Stimulated activated naive CD4-positive, alpha-beta T cell (primary cell): ENCODE measurements around the gene ZNF30.
A peak's percentile ranks its signal among the peaks of the same experiment; 100 is the strongest.
"Not testable (repeated sequence)": the region's sequence is repeated elsewhere in the genome, so short reads cannot be mapped to it uniquely, and the experiment has no call there.

ENCODE experiments used
- DNase-seq, 6 experiments: peaks; one replicate each; lab custom pipeline; 2025; lab: John Stamatoyannopoulos, UW

Gene ZNF30

DNA sequence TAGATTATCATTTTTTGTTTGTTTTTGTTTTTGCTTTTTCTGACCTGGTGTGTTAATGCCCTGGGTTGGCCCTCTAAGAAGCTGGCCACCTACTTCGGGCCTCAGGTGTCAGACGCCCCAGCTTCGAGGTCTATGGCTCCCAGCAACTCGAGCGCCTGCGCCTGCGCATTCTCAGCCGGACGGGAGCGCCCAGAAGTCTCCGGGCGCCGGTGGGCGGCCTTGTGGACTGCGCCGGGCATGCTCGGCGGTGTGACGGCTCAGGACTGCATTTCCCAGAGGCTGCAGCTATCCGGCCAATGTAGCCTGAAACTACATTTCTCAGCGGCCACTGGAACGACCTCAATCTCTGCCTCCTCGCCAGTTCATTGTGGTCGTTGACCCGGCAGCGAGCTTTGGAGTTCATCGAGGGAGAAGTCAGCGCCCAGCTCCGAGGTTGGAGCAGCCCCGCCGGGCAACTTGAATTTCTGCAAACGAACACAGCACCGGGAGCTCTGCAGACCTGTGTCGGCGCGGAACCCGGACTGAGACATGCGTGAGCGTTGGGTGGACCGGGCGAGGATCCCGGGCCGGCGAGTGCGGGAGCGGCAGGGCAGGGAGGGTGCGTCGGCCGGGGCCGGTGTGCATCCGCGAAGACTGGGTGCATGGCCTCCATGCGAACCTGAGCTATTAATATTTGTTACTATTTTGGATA, at the start of gene ZNF30:
Gene ZNF30, plus strand, starts transcription at position 219 of the 691 bp plus-strand sequence. CDS start 3,045 bp downstream, outside the sequence.
- peak; percentile 44 to 74 (median 58) for DNase-seq

DNA sequence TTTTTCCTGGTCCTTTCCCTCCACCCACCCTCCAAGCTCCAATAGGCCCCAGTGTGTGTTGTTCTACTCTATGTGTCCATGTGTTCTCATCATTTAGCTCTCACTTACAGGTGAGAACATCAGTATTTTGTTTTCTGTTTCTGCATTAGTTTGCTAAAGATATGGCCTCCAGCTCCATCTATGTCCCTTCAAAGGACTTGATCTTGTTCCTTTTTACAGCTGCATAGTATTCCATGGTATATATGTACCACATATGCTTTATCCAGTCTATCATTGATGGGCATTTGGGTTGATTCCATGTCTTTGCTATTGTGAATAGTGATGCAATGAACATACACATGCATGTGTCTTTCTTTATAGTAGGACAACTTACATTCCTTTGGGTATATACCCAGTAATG, 47.1 kb upstream of the ZNF30 start:
- DNase-seq, result no peak

DNA sequence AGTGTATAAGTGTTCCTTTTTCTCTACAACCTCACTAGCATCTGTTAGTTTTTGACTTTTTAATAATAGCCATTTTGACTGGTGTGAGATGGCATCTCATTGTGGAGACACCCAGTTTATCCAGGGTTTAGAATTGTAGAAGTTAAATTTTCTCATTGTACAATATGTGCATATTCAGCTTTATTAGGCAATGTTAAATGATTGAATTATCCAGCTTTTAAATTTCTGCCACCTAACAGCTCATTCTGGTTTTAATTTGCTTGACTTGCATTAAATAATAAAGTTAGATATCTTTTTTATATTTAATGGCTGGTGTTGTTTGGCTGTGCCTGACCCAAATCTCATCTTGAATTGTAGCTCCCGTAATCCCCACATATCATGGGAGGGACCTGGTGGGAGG, 46.7 kb upstream of the ZNF30 start:
- DNase-seq, result no peak

DNA sequence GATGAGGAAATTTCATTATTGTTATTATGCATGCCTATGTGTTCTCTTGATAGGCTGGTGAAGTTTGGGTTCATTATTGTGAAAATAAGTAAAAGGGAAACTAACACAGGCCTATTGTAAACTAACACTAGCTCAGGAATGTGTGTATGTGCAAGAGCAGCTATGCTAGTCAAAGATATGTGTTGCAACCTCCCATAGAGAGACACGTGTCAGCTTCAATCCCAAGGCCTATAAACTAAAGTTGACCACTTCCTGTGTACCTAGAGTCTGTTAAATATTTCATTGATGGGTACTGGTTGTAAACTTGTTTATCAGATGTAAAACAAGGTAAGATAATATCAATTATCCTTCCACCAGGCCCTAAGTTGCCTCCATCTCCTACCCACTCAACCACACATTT, 44.7 kb upstream of the ZNF30 start:
- no peak for DNase-seq

DNA sequence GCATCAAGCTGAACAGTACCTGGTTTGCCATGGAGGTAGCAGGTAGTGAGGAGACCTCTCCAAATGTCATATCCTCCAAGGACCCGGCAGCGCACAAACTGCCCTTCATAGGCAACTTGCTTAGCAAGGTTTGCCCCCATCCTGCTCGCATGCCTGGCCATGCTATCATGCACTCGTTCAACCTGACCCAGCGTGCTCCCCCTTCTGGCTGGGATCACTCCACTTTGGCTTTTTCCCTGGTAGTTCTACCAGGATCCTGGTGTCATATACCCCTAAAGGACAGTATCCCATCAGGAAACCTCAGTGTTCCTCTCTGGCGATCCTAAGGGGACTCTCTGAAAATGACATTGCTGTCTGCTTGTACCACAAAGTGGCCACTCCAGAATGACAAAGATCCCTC, 38.6 kb upstream of the ZNF30 start:
- peak in 4 of 6 experiments; percentile 42 to 96 (median 90) for DNase-seq

DNA sequence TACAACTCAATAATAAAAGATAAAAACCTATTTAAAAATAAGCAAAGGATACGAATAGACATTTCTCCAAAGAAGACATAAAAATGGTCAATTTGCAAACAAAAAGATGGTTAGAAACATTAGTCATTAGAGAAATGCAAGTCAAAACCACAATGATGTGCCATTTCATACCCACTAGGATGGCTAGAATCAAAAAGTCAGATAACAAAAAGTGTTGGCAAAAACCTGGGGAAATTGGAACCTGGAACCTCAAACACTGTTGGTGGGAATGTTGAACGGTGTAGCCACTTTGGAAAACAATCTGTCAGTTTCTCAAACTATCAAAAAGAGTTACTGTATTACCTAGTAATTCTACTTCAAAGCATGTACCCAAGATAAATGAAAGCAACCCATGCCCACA, 26.5 kb upstream of the ZNF30 start:
- no peak for DNase-seq

DNA sequence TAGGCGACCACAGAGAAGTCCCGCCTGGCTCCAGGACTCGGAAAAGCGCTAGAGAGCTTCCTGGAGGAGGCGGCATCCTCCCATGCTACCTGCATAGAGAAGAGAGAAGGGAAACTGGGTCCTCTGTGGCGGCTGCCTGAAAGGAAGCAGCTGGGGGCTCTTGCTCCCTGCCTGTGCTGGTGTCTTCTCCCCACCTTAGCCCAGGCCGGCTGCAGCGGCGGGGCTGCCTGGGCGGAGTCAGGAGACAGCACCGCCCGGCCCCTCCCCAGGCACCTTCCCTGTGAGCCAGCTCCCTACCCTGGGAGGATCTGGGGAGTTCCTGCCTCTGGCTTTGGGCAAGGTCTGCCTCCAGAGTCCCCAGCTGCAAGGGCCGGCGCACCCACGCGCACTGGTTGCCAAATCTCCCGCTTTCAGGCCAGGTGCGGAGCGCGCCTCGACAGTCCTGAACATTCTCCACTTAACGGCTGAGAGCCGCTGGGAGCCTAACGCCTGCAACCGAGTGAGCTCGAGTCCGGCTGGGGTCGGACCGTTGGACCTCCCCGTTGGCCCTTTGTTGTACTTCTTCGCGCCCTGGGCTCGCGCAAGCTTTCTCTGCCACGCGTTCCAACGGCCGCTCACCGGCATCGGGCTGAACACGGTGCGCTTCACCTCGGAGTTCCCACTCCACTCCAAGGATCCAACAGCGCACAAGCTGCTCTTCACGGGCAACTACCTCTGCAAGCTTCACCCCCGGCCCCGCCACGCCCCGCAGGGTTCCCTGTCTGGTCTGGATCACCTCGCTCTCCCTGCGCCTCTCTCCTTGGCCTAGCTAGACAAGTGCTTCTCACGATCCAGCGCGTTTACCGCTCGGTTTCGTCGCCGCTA, 21.8 kb upstream of the ZNF30 start:
- no peak for DNase-seq

DNA sequence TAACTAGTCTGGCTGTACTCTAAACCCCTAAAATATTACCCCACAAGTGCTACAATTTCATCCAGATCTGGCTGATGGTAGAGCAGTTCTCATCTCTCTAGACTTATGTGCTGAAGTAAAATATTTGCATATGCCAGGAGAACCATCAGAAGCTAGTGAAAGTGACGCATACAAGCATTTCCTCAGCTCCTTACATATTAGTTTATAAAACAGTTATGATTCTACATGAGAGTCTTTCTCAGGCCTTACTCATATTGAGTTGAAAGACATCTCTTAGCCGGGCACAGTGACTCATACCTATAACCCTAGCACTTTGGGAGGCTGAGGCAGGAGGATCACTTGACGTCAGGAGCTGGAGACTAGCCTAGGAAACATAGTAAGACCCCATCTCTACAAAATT, 15.9 kb upstream of the ZNF30 start:
- no peak for DNase-seq

DNA sequence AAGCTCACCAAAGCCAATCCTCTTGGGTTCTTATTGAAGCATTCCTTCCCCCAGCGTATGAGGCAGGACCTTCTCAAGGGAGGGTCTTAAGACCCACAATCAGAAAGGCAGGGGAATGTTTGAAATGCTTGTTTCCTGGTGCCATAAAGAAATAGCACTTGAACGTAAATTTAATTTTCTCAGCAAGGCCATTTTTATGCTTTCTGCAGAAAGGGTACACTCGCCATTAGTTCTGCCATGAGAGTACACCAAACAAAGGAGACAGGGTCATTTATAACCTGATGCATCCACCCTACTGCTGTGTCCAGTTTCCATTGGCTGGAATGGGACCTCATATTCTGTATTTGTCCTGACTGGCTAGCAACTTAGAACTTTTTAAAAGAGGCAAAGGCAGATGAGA, 9.6 kb upstream of the ZNF30 start:
- DNase-seq, result not testable (repeated sequence)

DNA sequence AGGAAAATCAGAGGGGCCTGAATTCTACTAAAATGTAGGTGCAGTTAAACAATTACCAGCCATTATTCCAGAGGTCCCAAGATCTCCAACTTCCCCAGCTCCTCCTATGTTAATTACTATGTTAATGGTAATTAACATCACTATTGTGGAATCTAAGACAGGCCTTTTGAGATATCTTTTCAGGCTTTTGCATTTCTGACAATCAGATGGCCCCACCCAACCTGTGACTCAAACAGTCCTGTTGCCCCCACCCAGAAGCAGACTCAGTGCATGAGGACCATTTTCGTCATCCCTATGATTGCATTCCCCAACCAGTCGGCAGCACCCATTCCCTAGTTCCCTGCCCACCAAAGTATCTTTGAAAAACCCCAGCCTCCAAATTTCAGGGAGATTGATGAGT, 8.5 kb upstream of the ZNF30 start:
- no peak for DNase-seq

DNA sequence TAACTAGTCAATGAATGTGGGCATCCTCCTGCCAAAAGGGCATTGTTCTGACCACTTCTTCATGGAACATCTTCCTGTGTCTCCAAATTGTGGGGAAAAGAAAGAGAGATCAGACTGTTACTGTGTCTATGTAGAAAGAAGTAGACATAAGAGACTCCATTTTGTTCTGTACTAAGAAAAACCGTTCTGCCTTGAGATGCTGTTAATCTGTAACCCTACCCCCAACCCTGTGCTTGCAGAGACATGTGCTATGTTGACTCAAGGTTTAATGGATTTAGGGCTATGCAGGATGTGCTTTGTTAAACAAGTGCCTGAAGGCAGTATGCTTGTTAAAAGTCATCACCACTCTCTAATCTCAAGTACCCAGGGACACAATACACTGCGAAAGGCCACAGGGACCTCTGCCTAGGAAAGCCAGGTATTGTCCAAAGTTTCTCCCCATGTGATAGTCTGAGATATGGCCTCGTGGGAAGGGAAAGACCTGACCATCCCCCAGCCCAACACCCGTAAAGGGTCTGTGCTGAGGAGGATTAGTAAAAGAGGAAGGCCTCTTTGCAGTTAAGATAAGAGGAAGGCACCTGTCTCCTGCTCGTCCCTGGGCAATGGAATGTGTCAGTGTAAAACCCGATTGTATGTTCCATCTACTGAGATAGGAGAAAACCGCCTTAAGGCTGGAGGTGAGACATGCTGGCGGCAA, 6.5 kb upstream of the ZNF30 start:
- not testable (repeated sequence) for DNase-seq

DNA sequence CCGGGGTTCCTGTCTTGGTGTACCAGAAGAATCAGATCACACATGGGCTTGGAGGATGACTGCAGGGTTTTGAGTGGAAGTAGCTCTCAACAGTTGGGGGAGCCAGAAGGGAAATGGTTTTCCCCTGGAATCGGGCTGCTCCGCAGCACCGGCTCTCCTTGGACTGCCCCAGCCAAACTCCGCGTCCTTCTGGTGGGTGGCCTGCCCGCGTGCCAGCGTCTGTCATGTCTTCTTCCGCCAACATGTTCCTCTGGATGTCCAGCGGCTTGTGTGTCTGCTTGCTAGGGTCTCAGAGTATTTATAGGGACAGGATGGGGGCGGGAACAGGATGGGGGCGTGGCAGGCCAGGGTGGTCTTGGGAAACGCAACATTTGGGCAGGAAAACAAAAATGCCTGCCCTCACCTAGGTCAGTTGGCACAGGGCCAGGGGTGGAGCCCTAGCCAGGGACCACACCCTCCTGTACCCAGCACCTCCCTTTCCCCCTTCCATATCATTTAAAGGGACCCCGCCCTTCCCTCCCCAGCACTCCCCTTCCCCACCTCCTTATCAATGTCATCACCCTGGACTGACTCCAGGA, 1.3 kb upstream of the ZNF30 start:
- no peak for DNase-seq

DNA sequence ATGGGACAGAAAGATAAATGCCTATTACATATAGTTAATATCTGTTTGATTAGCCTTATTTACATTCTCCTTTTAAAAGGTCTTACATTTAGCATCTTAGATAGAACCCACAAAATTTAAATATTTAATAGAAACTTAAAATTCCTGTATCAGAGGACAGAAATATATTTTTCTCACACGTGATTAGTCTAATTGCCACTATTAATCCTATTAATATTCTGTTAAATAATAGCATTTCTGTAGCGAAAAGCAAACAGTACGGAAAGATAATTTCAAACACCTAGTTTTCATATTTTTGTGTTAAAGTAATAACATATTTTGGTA, 380 bp upstream of the ZNF30 start:
- DNase-seq, result no peak

DNA sequence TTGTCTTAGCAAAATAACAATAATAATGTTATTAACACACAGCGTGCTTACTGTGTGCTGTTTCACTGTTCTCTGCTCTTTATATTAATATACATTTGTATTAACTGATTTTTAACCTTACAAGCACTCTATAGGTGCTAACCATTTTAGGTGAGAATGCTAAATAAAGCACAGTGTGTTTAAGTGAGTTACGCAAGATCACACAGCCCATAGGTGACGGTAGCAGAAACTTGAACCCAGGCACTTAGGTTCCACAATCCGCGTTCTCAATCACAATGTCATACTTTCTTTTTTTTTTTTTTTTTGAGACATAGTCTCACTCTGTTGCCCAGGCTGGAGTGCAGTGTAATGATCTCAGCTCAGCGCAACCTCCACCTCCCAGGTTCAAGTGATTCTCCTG, 5.8 kb downstream of the ZNF30 start:
- DNase-seq, result no peak

DNA sequence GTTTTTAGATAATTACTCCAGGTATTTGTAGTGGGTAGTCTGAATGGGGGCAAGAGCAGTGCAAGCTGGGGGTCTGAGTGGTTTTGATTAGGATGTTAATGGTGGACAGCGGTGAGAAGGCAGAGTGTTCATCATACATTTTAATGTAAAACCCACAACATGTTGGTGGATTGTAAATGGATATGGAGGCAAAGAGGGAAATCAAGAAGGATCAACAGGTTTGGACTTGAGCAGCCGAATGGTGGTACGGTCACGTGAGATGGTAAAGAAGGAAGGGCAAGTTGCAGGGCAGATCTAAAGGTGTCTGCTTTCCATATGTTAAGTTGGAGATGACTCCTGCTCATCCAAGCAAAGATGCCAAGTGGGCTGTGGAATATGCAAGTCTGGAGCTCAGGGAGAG, 9.5 kb downstream of the ZNF30 start:
- DNase-seq, result no peak

DNA sequence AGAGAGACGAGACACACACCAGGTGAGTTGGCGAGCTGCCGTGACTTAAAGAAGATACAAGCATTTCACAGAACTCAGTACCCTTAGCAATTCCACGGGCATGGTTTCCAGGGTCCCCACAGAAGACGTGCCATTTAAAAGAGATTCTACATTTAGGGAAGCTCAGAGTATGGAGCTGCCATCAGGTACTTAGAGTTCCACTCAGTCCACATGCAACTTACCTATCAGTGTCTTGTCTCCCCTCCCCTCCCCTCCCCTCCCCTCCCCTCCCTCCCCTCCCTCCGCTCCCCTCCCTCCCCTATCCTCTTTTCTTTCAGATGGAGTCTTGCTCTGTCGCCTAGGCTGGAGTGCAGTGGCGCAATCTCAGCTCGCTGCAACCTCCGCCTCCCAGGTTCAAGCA, 12.2 kb downstream of the ZNF30 start:
- DNase-seq, result no peak

DNA sequence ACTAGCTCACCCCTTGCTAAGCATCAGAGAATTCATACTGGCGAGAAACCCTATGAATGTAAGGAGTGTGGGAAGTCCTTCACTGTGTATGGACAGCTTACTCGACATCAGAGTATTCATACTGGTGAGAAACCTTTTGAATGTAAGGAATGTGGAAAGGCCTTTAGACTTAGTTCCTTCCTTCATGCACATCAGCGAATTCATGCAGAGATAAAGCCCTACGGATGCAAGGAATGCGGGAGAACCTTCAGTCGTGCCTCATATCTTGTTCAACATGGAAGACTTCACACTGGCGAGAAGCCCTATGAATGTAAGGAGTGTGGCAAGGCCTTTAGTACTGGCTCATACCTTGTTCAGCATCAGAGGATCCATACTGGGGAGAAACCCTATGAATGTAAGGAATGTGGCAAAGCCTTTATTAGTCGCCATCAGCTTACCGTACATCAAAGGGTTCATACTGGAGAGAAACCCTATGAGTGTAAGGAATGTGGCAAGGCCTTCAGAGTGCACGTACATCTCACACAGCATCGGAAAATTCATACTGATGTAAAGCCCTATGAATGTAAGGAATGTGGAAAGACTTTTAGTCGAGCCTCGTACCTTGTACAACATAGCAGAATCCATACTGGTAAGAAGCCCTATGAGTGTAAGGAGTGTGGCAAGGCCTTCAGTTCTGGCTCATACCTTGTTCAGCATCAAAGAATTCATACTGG, 17.3 kb downstream of the ZNF30 start:
- DNase-seq, result no peak

DNA sequence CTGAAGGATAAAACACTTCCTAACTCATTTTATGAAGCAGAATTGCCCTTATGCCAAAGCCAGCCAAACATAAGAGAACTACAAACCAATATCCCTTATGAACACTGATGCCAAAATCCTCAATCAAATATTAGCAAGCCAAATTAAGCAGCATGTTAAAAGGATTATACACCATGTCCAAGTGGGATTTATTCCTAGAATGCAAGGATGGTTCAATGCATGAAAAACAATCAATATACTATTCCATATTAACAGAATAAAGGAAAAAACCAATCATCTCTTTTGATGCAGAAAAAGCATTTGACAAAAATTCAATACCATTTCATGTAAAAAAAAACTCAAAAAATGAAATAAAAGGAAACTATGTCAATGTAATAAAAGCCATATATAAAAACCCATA, 26.4 kb downstream of the ZNF30 start:
- DNase-seq, result no peak

DNA sequence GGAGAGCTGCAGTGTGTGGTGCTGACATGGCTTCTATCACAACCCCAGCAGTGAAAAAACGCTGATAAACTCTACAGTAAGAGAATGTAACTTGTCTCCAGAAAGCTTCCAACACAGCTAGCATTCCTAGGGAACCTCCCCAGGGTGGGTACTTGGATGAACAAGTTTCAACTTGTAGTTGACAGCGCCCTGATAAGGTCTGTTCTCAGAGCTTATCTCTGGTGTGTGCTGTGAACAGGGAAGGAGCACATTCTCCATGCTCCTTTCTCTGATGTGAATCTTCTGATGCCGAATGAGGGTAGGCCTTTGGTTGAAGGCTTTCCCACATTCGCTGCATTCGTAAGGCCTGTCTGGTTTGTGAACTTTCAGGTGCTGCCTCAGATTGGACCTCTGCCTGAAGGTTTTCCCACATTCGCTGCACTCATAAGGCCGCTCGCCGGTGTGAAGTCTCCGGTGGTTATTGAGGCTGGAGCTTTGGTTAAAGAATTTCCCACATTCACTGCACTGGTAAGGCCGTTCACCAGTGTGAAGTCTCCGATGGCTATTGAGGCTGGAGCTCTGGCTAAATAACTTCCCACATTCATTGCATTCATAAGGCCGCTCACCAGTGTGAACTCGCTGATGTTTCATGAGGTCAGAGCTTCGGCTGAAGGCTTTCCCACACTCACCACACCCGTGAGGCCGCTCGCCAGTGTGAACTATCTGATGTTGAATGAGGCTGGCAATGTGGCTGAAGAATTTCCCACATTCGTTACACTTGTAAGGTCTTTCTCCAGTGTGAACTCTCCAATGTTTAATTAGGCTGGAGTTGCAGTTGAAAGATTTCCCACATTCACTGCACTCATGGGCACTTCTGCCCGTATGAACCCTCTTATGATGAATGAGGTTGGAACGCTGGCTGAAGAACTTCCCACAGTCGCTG, 31.4 kb downstream of the ZNF30 start:
- peak in 1 of 6 experiments; percentile 6 for DNase-seq

DNA sequence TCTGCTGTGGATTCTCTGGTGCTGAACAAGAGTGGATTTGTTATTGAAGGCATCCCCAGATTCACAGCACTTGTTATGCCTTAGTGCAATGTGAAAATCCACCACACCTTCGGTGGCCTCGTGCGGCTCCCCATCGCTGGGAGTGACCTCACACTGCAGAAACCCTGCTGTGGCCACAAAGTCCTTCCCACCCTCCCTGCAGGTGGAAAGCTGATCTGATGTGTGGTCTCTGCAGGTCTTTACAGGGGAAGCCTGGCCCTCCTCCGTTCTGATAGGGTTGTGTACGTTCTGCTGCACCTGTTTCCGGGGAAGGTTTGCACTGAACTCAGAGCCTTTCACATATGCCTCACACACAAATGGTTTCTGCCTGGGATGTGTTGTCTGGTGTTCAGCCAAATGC, 32.3 kb downstream of the ZNF30 start:
- no peak for DNase-seq
